ENCODE measurements around the gene FRZB.

DNA sequence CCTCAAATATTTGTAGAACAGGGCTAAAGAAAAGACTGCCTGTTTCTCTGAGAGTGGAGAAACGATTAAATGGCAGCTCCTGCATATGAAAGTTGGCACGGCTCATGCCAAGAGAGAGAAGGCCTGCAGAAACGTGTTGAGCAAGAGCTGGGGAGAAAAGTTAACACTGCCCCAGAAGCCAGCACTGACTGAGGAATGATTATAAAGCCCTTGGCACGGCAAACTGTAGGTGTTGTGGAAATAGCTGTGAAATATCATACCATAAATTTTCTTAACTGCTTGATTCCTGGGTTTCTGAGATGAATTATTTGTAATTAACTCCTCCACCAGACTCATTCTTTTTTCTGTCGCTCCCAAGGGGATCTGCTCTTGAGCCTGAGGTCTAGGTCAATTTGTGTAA is 4.3 kb downstream of the FRZB start:
- no peak for TF ChIP-seq CTCF (IDR thresholded peaks at IDR 0.05)
- no peak for TF ChIP-seq ZFX (IDR thresholded peaks at IDR 0.05; ENCODE audit: borderline replicate concordance)

Data from 22Rv1 (cell line).